HepG2 (cell line): Measurements from ENCODE around the gene GLRX2. TPM values are rescaled to one million over a fixed set of nuclear protein-coding genes. Genes with fewer than 3 reads are reported as not detected.

Experiments used
- AHDC1 ChIP-seq: sonication (generic); formaldehyde crosslinking; IDR thresholded peaks from 2 replicates; pipeline ENCODE4 v1.5.1; 2020; ENCODE audit warnings: mild to moderate bottlenecking, missing genetic modification reagents, borderline replicate concordance
- BRF2 ChIP-seq: sonication (generic); formaldehyde crosslinking; IDR thresholded peaks from 2 replicates; pipeline ENCODE4 v1.8.1; 2022; ENCODE audit warnings: mild to moderate bottlenecking, missing genetic modification reagents
- E2F2 ChIP-seq: sonication (generic); formaldehyde crosslinking; IDR thresholded peaks from 2 replicates; pipeline ENCODE4 v1.4.0; 2020; ENCODE audit warnings: missing genetic modification reagents, borderline replicate concordance
- FOXA3 ChIP-seq: IDR thresholded peaks from 2 replicates; pipeline ENCODE4 v1.6.1; 2016; ENCODE audit warnings: missing genetic modification reagents, missing compliant biosample characterization
- FOXJ3 ChIP-seq: sonication (generic); formaldehyde crosslinking; IDR thresholded peaks from 2 replicates; pipeline ENCODE4 v1.4.0; 2020; ENCODE audit warnings: missing genetic modification reagents, mild to moderate bottlenecking, borderline replicate concordance
- FOXK1 ChIP-seq: sonication (generic); formaldehyde crosslinking; IDR thresholded peaks from 2 replicates; pipeline ENCODE4 v1.4.0; 2020; ENCODE audit warnings: low read depth, missing genetic modification reagents, borderline replicate concordance
- HDAC2 ChIP-seq: sonication (generic); formaldehyde crosslinking; IDR thresholded peaks from 2 replicates; pipeline ENCODE4 v1.4.0; 2020; ENCODE audit warnings: missing genetic modification reagents
- MLX ChIP-seq: IDR thresholded peaks from 2 replicates; pipeline ENCODE4 v1.6.1; 2016
- PAF1 ChIP-seq: IDR thresholded peaks from 2 replicates; pipeline ENCODE4 v1.6.1; 2016; ENCODE audit warnings: missing genetic modification reagents, missing compliant biosample characterization
- PBX3 ChIP-seq: sonication (generic); formaldehyde crosslinking; IDR thresholded peaks from 2 replicates; pipeline ENCODE4 v1.8.1; 2023; ENCODE audit warnings: missing genetic modification reagents, inconsistent platforms, borderline replicate concordance
- SAP130 ChIP-seq: IDR thresholded peaks from 2 replicates; pipeline ENCODE4 v1.6.1; 2016; ENCODE audit warnings: low read depth
- SOX5 ChIP-seq: IDR thresholded peaks from 2 replicates; pipeline ENCODE4 v1.6.1; 2016; ENCODE audit warnings: borderline replicate concordance
- TCF7 ChIP-seq: sonication (generic); IDR thresholded peaks from 2 replicates; pipeline ENCODE4 v1.6.1; 2016; ENCODE audit warnings: antibody characterized with exemption, low read depth
- ZGPAT ChIP-seq: IDR thresholded peaks from 2 replicates; pipeline ENCODE4 v1.6.1; 2016; ENCODE audit warnings: mild to moderate bottlenecking
- ZNF350 ChIP-seq: sonication (generic); formaldehyde crosslinking; IDR thresholded peaks from 2 replicates; pipeline ENCODE4 v1.4.0; 2020; ENCODE audit warnings: mild to moderate bottlenecking, low read depth, missing genetic modification reagents, borderline replicate concordance
- ZNF432 ChIP-seq: sonication (generic); formaldehyde crosslinking; IDR thresholded peaks from 2 replicates; pipeline ENCODE4 v1.5.0; 2020; ENCODE audit warnings: missing genetic modification reagents, mild to moderate bottlenecking, borderline replicate concordance
- polyA plus RNA-seq, 8 experiments: library from polyadenylated mRNA; depleted of rRNA in 3 of 8; stranded (reverse) in 7 of 8; unstranded in 1 of 8; fragments of >200 nt; fragmentation: Illumina TruSeq in 4 of 8; extraction: Trizol in 4 of 8; gene quantifications; 2 replicates each; pipeline versions ENCODE4 v1.2.1 to v1.2.3, GENCODE V29; 2011 to 2016; ENCODE audit warnings: low read depth in 4 of 8, missing spikeins in 1 of 8, mixed read lengths in 1 of 8; ENCODE audit not compliant: insufficient read depth in 1 of 8
- total RNA-seq, 5 experiments: library from RNA; depleted of rRNA; stranded (reverse); fragments of >200 nt; fragmentation: Illumina TruSeq; extraction: Trizol; gene quantifications; 2 replicates each; pipeline ENCODE4 v1.2.3, GENCODE V29; 2016; ENCODE audit warnings: low read depth in 1 of 5

The GLRX2 gene
- total and polyA plus RNA-seq, 2 of the 13 experiments (the other 11 are each of a cell fraction or from before 2014, with no cell fraction given): 11.9 to 39.0 TPM

- TF ChIP-seq ZNF350 (CRISPR knock-in tag) (no peak), ZNF432 (CRISPR knock-in tag) (no peak), FOXA3 (CRISPR knock-in tag) (peak; percentile 86), HDAC2 (CRISPR knock-in tag) (peak; percentile 48; the same call in 1 of the 2 replicates), PAF1 (CRISPR knock-in tag) (no peak), SAP130 (CRISPR knock-in tag) (peak; percentile 64), SOX5 (CRISPR knock-in tag) (peak; percentile 77; the same call in 1 of the 2 replicates), BRF2 (CRISPR knock-in tag) (no peak), TCF7 (peak; percentile 79), MLX (CRISPR knock-in tag) (peak; percentile 28; the same call in 1 of the 2 replicates), AHDC1 (peak; percentile 45; the same call in 1 of the 2 replicates), FOXK1 (CRISPR knock-in tag) (0 out of 2 replicates have a peak, but pooled peaks have one; percentile 34), FOXJ3 (peak; percentile 47; the same call in 1 of the 2 replicates), PBX3 (CRISPR knock-in tag) (no peak), ZGPAT (CRISPR knock-in tag) (peak; percentile 54; the same call in 1 of the 2 replicates), E2F2 (CRISPR knock-in tag) (no peak)
Measured at GRCh38 chr1:193114485-193115095, 9.4 kb upstream of the GLRX2 start (continued).
